GM18909 (cell line): Measurements from ENCODE around the gene GCK.

Experiments used
- ATAC-seq: cut with Tn5 transposase; IDR thresholded peaks from one replicate; pipeline ENCODE4 v1.9.1; 2021; ENCODE audit warnings: mild to moderate bottlenecking; ENCODE audit not compliant: unreplicated experiment, poor library complexity

GCK gene

DNA sequence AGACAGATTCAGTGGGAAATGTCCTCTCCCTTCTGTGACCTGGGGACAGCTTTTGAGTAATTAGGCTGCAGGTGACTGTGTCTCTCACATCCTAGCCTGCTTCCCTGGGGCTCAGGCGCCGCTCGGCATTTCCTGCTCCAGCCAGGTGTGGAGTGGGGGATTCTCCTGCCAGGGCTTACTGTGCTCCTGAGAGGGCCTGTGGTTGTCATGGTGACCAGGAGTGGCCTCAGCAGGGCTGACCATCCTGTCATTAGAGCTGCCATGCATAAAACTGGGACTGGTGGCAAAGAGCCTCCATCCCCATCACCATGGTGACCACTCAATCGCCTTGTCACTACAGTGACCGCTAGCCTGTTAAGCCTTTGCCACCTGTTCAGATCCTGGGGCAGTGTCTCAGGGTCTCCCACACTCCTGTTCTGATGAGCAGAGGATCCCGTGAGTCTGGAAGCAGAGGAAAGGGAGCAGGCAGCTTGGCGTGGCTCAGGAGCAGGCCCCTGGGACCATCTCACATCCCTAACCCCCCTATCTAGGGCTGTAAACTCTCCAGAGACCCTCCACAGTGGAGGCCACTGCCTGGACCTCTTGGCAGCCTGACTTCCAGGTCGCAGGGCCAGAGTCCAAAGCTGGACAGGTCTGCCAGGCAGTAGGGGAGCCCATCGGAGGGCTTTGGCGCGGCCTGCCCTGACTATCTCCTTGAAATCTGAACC is at the start of gene GCK:
GCK (minus strand) TSS at position 154 of the 707 bp plus-strand sequence. CDS start 486 bp downstream, outside the sequence.
- no peak for ATAC-seq

DNA sequence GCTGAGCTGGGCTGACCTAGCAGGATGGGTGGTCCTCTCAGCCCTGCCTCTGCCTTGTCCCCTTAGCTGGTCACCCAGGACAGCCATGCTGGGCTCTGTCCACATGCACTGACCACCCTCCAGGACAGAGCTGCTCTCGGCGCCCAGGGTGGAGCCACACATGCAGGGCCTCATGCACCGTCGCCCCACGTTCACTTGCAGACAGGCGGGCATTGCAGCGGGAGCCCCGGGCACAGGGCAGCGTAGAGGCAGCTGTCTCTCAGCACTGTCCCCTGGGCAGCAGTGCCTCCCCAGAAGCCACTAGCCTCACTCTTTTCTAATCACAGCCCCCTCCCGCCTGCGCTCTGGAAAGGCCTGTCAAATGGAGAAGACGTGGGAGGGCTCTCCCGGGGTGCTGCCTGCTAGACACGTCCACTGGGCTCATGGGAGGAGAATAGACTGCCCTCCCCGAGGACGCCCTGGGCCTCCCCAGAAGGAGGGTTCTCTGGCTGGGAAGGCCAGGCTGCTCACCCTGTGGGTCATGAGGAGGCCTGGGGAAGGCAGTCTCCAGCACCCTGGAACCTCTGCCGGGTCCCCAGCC is 49.0 kb upstream of the GCK start:
- ATAC-seq = no peak

DNA sequence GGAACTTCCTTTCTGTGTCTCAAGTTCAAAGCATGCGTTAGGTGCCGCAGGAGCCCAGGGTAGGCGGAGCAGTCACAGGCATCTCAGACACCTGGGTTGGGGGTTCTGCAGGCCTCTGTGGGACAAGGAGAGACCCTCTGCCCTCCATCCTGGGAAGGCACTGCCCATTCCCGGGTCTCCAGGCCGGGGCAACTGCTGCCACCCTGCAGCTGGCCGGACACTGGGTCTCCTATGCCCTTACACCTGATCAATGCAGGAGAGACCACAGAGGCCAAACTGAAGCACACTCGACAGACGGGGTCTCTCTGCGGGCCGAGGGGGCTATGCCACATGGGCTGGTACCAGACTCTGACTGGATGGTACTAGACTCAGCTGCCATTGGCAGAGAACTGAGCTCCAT is 48.5 kb upstream of the GCK start:
- no peak for ATAC-seq

DNA sequence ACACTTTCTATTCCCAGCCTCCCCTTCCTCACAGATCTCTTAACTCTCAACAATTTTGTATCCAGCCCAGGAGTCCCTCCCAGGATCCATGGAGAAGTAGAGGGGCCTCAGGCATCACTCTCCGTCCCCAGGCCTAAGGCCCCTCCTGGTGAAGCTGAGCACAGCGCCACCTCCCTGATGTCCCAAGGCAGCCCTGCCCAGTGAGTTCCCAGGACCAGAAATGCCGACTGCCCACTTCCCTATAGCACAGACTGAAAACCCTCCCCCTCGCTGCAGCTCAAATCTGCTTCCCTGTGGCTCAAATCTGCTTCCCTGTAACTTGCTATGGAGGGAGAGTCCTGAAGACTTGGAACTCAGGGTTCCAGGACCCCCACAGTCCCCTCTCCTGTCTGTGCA is 47.1 kb upstream of the GCK start:
- ATAC-seq = no peak

DNA sequence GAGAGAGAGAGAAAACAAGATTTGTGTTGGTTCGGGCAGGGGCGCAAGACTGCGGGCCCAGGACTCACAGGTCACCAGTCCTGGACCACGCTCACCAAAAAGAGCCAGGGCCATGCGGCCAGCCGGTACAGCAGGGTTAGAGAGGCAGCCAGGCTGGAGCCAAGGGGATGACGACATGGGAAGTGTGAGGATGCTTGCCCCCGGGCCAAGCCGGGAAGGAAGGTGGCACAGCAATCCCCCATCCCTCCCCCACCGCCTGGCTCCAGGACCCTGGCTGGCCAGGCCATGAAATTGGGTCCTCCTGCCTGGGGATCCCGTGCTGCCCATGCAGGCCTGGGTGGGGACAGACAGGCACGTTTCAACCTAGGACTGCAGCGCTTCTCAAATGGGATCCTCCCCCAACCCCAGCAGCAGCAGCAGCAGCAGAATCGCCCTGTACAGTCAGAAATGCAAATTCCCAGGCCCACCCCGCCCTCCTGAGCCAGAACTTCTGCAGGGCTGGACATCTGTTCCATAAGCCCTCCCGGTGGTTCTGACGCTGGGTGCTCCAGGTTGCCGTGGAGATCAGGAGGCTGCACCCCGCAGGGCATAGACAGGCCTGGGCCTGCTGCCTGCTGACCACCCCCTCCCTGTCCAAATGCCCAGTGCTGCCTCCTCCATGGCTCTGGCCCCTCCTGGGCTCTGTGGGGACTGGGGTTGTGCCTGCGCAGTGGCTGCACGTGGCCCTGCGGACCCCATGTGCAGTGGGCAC is 46.5 kb upstream of the GCK start:
- no peak for ATAC-seq

DNA sequence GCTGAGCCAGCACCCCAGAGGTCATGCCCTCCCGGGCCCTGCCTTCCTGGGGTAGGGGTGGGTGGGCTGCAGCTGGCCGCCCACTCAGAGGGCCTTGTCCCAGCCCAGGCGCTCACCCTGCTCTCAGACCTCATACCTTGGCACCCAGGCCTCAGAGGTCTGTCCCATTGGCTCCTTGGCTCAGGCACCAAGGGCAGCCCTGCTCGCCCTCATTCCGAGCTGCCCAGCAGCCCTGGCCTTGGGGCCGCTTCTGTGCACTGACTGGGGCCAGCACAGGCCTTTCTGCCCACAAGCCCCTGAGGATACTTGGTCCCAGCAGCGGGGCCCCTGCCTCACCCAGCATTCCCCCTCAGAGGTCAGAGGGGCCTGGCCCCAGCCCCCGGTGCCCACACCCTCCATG is 45.8 kb upstream of the GCK start:
- ATAC-seq = no peak

DNA sequence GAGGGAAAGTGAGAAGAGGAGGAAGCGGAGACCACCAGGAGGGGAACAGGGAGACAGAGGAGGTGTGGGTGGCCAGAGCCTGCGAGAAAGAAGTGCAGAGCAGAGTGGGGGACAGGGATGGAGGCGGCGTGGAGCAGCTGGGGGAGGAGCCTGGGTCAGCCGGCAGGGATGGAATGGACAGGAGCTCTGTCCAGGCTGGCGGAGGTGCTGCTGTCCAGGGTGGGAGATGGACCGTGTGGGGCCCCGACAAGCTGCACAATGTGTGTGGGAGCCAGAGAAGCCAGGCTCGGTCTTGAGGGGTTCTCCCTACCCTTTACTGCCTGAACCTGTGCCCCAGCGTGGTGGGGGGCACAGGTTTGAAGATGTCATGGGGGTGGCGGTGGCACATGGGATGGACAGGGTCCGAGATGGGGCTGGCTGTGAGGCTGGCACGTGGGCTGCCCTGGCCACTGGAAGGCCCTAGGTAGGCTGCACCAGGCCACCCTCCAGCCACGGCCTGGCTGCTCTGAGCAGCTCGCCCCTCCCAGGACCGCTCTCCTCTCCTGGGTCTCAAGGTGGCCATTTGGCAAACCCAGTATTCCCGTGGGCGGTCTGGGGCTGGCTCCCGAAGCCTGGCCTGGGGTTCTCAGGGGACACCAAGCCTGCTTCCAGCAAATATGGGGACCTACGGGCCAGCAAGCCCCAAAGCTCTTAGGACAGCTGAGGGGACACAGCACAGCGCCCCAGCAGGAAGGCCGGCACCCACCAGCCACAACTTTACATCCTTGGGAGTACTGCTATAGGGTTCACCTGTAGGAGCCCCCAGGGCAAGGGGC is 43.9 kb upstream of the GCK start:
- no peak for ATAC-seq

DNA sequence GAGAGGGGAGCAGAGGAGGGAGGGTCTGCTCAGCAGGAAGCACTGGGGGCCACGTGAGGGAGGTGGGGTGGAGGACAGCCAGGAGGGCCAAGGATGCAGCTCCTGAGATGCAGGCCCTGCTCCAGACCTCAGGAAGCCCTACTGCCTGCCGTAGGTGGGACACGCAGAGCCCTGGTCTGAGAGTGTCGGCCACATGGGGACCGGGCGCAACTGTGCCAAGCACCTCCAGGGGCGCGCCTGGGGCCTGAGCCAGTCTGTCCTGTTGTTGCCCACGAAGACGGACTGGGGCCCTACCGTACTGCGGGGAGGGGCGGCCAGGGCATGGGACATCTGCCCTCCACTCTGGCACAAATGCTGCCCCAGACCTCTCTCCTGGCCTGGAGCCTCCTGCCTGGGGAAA is 43.2 kb upstream of the GCK start:
- ATAC-seq = no peak

DNA sequence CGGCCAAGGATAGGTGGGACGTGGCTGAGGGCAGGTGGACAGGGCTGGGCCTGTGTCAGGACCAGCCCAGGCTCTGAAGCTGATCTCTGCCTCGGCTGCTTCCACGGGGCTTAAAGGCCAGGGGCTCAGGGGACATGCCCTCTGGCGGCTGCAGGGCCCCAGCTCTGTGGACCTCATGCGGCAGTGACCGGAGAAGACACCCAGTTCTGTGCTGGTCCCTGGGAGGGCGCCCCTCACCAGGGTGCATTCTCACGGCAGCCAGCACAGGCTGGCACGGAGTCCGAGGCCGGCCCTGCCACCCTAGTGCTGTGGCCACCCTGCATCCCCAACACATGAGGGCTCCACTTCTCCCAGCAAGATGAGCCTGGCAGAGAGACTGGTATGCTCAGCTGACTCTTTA is 41.8 kb upstream of the GCK start:
- no peak for ATAC-seq

DNA sequence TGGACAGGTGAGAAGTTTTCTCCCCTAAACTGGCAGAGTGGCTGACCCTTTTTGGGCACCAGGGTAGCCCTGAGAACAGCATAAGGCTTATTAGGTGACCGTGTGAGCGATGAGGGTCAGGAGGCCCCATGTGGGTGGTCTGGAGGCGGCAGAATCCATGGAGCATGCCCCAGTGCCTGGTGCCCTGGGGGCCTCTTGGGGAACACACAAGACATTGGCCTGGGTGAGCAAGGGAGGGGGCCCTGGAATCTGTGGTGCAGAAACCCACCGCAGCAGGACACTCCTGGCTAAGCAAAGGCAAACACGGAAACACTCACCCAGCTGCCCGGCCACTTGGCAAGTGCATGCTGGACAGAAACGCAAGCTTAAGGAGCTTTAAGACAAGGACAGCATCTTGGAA is 41.0 kb upstream of the GCK start:
- ATAC-seq = no peak

DNA sequence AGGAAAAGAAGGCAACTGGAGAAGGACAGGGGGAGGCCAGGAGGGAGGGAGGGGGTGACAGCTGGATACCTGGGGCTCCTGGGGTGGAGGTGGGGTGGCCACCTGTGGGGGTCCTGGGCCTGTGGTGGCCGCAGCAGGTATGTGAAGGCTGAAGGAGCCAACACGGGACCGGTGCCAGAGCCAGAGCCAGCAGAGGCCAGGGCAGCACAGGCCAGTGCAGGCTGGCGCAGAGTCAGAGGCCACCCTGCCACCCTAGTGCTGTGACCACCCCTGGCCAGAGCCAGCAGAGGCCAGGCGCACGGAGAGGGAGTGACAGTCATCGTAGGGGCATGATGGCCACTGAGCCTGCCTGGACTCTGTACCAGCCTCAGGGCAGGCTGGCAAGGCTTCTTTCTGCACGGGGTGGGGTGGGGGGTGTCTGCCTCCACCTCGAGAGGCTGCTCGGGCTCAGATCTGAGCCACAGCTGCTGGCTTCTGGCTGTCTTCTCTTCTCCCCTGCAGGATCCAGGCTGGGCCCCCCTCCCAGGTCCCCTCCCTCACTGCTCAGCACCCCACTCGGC is 40.4 kb upstream of the GCK start:
- no peak for ATAC-seq

DNA sequence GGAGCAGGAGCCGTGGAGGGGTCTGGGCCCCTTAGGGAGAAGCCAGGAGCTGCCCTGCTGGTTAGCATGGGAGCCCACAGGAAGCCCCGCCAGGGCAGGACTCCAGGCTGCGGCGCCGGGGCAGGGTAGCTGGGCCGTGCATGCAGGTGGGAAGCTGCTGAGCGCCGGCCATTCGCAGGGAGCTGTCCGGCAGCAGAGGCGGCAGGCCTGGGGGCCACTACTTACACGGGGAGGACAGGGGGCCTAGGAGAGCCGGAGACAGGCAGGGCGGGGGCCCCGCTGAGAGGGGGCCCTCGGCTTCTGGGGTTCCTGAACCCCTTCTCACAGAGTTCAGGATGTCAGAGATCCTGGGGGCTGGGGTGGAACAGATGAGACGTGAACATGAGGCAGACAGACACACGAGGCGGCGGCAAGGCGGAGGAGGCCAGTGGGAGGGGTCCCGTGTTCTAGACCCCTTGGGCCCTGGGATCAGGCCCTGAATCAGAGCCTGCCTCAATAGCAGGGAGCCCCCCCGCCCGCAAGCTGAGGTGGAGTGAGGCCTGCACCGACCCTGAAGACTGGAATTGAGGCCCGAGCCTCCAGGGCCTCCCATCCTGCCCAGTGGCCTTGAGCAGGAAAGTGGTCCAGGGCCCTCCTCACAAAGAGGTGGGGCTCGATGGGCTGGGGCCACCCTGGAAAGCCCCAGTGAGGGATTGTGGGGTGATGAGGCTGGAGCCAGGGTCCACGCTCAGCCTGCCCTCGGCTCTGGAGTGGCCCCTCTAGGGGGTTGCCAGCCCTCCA is 39.5 kb upstream of the GCK start:
- ATAC-seq = no peak

DNA sequence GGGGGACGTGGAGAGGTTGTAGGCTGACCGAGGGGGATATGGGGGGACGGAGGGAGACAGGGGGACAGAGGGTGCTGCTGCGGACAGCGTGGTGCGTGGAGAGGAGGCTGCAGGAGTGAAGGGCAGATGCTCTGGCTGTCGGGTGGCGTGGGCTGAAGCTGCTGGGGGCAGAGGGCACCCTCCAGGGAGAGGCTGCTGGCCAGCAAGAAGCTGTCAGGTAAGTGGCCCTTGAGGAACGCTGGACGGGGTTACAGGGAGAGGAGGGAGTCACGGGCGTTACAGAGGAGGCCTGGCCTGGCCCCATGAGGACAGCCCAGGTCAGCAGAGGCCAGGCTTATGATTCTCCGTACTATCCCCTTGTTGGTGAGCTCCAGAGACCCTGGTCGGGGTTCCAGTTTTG is 38.7 kb upstream of the GCK start:
- no peak for ATAC-seq

DNA sequence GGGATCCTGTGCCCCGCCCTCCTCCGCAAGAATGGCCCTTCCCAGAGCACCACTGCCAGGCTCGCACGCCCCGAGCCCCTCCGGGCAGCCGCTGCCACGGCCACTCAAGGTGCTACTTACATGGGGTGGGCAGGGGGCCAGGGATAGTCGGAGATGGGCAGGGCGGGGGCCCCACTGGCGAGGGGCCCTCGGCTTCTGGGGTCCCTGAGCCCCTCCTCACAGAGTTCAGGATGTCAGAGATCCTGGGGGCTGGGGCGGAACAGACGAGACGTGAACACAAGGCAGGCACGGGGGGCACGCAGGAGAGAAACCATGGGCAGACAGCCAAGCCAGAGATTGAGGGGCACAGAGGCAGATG is 37.1 kb upstream of the GCK start:
- ATAC-seq = no peak

DNA sequence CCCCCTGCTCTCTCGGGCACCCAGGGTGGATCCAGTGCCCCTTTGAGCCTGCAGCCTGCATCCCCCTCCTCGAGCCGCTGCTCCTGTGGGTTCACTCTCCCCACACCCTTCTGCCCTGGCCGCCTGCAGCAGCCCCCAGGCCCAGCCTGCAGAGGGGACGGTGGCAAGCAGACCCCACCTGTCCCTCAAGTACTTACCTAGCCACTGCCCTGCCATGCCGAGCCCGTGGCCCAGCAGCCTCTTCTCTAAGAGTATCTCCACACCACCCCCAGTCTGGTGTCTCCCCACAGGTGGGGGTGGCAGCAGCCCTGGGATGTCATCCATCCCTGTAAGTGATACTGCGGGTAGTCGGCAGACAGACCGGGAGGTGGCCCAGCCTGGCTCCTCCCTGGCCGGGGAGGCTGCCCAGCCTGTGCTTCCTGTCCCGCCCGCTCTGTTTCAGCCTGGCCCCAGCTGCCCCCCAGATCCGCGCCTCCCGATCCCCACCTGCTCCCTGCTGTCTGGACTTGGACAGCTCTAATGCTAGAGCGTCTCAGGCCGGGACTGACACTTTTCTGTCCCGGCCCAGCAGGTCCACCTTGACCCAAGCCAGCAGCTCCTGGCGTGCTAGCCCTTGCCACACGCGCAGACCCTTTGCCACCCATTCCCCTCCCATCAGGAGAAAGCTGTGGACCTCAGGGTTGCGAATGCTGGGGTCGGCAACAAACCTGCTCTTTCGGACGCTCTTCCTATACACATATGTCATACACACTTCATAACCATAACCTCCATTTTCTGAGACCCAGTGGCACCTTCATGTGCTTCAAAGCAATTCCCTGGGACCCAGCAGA is 36.5 kb upstream of the GCK start:
- ATAC-seq = no peak

DNA sequence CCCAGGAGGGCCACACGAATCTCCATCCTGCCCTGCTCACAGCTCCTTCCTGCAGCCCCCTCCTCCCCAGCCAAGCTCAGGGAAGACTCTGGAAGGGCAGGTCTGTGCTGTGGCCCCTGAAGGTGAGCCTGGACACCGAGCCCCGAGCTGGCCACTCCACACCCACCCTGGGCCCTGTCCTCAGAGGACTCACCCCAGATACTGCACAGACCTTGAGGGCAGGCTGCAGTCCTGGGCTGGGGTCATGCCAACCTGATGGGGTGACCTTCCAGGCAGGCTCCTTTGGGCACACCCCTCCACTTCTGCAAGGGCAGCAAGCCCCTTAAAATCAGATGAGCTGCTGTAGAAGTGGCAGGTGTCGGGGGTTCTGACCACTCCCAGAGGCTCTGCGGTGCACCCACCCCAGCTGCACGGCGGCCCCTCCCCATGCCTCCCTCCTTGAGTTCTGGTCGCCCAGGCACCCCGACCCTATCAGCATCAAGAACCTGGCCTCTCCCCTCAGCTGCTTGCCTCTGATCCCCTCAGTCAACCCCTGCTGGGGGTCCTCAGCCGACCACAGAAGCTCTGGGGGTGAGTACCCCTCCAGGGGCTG is 35.8 kb upstream of the GCK start:
- ATAC-seq = no peak

DNA sequence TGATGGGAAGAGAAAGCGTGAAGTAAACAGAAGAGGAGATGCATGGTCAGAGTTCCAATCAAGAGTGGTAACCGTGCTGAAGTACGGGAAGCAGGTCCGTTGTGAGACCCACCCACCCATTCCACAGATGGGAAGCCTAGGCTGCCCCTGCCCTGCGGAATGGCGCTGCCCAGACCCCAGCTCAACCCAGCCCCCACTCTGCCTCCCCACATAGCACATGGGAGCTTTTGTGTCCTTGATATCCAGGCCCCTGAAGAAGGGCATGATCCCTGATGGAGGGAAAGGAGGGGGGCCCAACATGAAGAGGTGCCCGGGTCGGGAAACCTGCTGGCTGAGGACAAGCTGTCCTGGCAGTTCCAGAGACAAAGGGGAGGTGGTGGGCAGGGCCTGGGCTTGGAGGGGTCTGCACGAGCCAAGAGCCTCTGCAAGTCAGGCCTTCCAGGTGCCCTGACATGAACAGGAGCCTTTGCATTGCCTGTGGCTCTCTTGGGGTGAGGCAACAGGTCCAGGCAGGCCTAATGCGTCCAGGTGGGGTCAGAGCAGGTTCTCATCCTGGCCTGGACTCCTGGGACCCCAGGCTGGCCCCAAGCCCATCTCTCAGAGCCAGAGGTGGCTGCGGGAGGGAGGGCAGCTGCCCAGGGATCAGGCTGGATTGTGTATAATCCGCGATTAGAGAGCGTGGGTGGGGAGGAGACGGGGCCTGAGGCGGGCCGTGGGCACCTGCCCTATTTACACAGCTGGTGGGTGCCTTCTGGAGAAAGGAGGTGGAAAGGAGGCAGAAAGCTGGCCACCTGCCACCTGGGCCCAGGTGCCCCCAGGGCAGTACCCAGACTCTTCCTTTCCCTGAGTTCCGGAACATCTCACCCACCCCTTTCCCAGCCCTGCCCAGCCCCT is 35.1 kb upstream of the GCK start:
- ATAC-seq = no peak
